Testis (tissue), 3 donors: ENCODE measurements around the gene MAP7D2. TPM values are rescaled to one million over a fixed set of nuclear protein-coding genes. Genes with fewer than 3 reads are reported as not detected.

Experiments used
- DNase-seq: peaks from one replicate; pipeline ENCODE4 v3.0.0-alpha.2; 2019
- H3K27ac ChIP-seq, 2 donors: fragments of 200-600 bp; sonication (generic); one replicate each; pipeline ENCODE4 v1.5.1; 2019
- H3K27me3 ChIP-seq: fragments of 200-600 bp; sonication (generic); one replicate; pipeline ENCODE4 v1.5.1; 2019
- H3K36me3 ChIP-seq: fragments of 200-600 bp; sonication (generic); one replicate; pipeline ENCODE4 v1.5.1; 2017; ENCODE audit warnings: low read depth; ENCODE audit errors: missing control alignments
- H3K4me1 ChIP-seq: fragments of 200-600 bp; sonication (generic); one replicate; pipeline ENCODE4 v1.5.1; 2019
- H3K4me3 ChIP-seq, 2 donors: fragments of 200-600 bp; sonication (generic); one replicate each; pipeline ENCODE4 v1.5.1; 2017 to 2019
- H3K9me3 ChIP-seq: fragments of 200-600 bp; sonication (generic); one replicate; pipeline ENCODE4 v1.5.1; 2017
- POLR2A ChIP-seq: fragments of 450-650 bp; IDR thresholded peaks from one replicate; pipeline ENCODE4 v1.6.1; 2017; ENCODE audit warnings: antibody characterized with exemption, mild to moderate bottlenecking, moderate library complexity
- WGBS, 2 donors: methylation state at CpG; one replicate each; pipeline ENCODE4 v1.1.5; 2018; 5-methylcytosine and 5-hydroxymethylcytosine counted together
- intact Hi-C: fragments of 100-400 bp; cut with DNase I; formaldehyde crosslinking; loops from one replicate; pipeline ENCODE4 v1.15.1; 2023; ENCODE audit warnings: low total_unique reads
- polyA plus RNA-seq: library from polyadenylated mRNA; stranded (reverse); fragments of 350-450 nt; fragmentation: Illumina TruSeq; extraction: RNeasy Lipid Tissue Mini Kit (QIAGEN cat#74804); gene quantifications from one replicate; pipeline ENCODE4 v1.2.3, GENCODE V29; 2014; ENCODE audit warnings: low read depth, low replicate concordance; ENCODE audit not compliant: insufficient read depth
- total RNA-seq, 2 donors: library from RNA; depleted of rRNA; stranded (reverse); fragments of >200 nt; gene quantifications; one replicate each; pipeline ENCODE4 v1.2.3, GENCODE V29; 2016
- TF ChIP-seq, protein P1 (sequence below), 3 experiments: fragments of 450-650 bp in 2 of 3; fragments of 200-600 bp in 1 of 3; sonication (generic) in 1 of 3; IDR thresholded peaks; one replicate each; pipeline ENCODE4 v1.5.1; 2016 to 2019; ENCODE audit warnings: antibody characterized with exemption in 3 of 3, mild to moderate bottlenecking in 2 of 3, moderate library complexity in 1 of 3

Gene MAP7D2
- total and polyA plus RNA-seq, 3 donors from 2014 or later: 19.5 to 37.9 (median 36.6) TPM

DNA sequence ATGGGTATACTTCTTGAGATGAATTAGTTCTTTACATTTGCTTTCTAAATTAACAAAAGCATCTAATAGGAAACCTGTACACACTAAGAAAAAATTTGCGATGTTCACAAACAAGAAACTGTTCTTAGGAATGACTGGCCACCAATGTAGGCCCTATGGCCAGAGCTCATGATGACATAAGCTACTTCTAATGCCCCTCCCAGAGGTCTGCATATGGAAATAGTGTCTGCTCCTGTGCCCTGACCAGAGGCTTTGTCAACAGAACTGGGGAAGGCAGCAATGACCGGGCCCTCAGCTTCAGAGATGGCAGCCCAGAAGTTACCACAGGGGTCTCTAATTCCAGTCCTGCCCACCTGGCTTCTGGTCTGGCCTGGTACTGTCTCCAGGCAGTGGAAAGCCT lies 110.8 kb downstream of the MAP7D2 start:
- H3K4me3 ChIP-seq: no peak overlapping the region
- intact Hi-C loops: no loop called here
- H3K36me3 ChIP-seq: no peaks in the 10 kb centered on the region
- H3K4me1 ChIP-seq: no peaks in the 10 kb centered on the region
- WGBS, 2 donors: 52 to 96% methylated on average over 2 of the region's 2 CpGs
- no peaks in the 10 kb centered on the region for H3K9me3 ChIP-seq
- no peak overlapping the region for H3K27ac ChIP-seq
- no peaks in the 10 kb centered on the region for H3K27me3 ChIP-seq
- DNase-seq: no peak
- TF ChIP-seq POLR2A: no peak
- TF ChIP-seq, protein P1, sequence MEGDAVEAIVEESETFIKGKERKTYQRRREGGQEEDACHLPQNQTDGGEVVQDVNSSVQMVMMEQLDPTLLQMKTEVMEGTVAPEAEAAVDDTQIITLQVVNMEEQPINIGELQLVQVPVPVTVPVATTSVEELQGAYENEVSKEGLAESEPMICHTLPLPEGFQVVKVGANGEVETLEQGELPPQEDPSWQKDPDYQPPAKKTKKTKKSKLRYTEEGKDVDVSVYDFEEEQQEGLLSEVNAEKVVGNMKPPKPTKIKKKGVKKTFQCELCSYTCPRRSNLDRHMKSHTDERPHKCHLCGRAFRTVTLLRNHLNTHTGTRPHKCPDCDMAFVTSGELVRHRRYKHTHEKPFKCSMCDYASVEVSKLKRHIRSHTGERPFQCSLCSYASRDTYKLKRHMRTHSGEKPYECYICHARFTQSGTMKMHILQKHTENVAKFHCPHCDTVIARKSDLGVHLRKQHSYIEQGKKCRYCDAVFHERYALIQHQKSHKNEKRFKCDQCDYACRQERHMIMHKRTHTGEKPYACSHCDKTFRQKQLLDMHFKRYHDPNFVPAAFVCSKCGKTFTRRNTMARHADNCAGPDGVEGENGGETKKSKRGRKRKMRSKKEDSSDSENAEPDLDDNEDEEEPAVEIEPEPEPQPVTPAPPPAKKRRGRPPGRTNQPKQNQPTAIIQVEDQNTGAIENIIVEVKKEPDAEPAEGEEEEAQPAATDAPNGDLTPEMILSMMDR (IDR thresholded peaks at IDR 0.05): no peak

DNA sequence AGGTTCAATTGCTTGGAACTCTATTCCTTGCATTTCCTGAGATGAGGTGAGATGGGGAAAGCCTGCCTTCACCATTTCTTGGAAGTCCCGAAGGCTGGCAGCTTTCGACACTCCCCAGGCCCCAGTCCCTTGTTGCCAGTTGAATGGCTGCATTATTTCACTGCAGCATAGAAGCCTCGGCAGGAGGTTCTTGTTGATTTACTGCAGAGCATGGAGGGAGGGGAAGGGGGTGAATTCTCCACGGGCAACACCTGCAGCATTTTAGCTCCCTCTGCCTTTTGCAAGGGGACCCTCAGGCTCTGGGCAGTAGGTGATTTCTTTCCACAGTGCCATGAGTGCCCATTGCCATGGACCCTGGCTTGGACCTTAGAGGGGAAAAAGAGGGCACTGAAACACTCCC lies 115.1 kb downstream of the MAP7D2 start:
- Histone ChIP-seq H3K4me1 (no peaks in the 10 kb centered on the region), H3K36me3 (no peaks in the 10 kb centered on the region), H3K9me3 (no peaks in the 10 kb centered on the region), H3K27ac (no peak overlapping the region), H3K4me3 (no peak overlapping the region), H3K27me3 (no peaks in the 10 kb centered on the region)
- intact Hi-C loops: no loop called here
- no peak for TF ChIP-seq POLR2A
- TF ChIP-seq, protein P1 (IDR thresholded peaks at IDR 0.05): no peak
- WGBS, 2 donors: 72 to 90% methylated on average over 2 to 4 of the region's 4 CpGs
- no peak for DNase-seq

DNA sequence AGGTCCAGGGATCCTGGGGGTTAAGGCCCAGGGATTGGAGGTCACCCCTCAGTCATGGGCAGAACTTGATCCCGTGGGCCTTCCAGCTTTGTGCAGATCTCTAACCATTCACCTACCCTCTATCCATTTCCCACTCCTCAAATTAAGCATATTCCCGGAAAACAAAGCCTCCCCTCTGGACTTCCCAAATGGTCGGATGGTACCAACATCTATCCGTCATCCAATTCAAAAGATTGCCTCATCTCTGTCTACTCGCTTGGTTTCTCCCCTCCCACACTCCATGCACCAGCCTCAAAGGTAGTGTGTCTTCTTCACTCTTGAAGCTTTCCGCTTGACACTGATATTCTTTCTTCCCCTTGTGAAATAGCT lies 125.4 kb downstream of the MAP7D2 start:
- TF ChIP-seq POLR2A: no peak
- TF ChIP-seq, protein P1 (IDR thresholded peaks at IDR 0.05): no peak
- DNase-seq: no peak
- no peaks in the 10 kb centered on the region for H3K27me3 ChIP-seq
- intact Hi-C loops: no loop called here
- no peaks in the 10 kb centered on the region for H3K4me1 ChIP-seq
- WGBS, 2 donors: 36 to 48% methylated on average over 5 to 6 of the region's 6 CpGs
- H3K9me3 ChIP-seq: no peaks in the 10 kb centered on the region
- H3K36me3 ChIP-seq: no peaks in the 10 kb centered on the region
- H3K27ac ChIP-seq: peak overlapping the region in 1 of 2 donors; percentile 59
- peak overlapping the region; percentile 31 to 59 for H3K4me3 ChIP-seq

DNA sequence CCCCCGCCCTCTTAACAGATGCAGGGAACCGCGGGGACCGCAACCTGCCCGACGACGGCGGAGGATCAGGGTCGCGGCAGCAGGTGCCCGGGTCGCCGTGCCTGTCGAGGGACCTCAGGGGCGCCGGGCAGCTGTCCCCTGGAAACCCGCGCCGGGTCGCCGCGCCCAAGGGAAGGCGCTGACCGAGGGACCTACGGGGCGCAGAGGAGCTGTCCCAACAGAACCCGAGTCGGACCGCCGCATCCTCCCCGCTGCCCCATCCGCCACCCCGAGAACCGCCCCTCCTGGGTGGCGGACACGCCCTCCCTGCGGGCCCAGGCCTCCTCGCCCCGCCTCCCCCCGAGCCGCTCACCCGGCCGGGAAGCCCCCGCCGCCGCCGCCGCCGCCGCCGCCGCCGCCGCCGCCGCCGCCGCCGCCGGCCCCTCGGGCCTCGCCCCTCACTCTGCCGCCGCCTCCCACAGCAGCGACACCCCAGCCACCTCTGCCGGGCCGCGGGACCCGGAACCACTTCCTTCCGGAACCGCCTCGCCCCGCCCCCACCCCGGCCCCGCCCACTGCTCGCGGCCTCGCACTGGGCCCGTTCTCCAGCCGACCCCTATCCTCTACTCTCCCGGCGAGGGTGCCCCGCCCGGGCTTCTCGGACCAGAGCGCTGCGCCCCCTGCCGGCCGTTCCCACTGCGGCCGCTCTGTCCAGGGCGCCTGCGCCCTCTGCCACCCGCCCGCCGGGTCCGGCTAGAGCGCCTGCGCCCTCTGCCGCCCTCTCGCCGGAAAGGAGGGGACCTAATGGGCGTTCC lies 126.0 kb downstream of the MAP7D2 start, which contains the start of gene BCLAF3:
Gene BCLAF3, minus strand, starts transcription at position 506 of the 794 bp plus-strand sequence. CDS start 20,797 bp downstream, outside the sequence.
- H3K9me3 ChIP-seq: no peaks in the 10 kb centered on the region
- no peaks in the 10 kb centered on the region for H3K27me3 ChIP-seq
- intact Hi-C loops: no loop called here
- H3K27ac ChIP-seq: peak within 1 kb of the TSS; percentile 18 to 59
- H3K36me3 ChIP-seq: no peaks in the 10 kb centered on the region
- DNase-seq: peak; percentile 90
- 0% methylated on average over 18 of the region's 103 CpGs; no CpG with 5 or more reads in 1 of the 2 donors for WGBS, 2 donors
- TF ChIP-seq POLR2A: no peak
- TF ChIP-seq, protein P1 (IDR thresholded peaks at IDR 0.05): peak; percentile 71 to 85 (median 75)
- H3K4me3 ChIP-seq: peak within 1 kb of the TSS; percentile 59 to 82
- H3K4me1 ChIP-seq: no peaks in the 10 kb centered on the region
